ENCODE measurements around the gene SF3B2. TPM values are rescaled to one million over a fixed set of nuclear protein-coding genes. Genes with fewer than 3 reads are reported as not detected.
"Not testable (repeated sequence)": the region's sequence is repeated elsewhere in the genome, so short reads cannot be mapped to it uniquely, and the experiment has no call there.

SF3B2 gene
- total RNA-seq, 2 donors from 2014 or later: 209 to 254 TPM

DNA sequence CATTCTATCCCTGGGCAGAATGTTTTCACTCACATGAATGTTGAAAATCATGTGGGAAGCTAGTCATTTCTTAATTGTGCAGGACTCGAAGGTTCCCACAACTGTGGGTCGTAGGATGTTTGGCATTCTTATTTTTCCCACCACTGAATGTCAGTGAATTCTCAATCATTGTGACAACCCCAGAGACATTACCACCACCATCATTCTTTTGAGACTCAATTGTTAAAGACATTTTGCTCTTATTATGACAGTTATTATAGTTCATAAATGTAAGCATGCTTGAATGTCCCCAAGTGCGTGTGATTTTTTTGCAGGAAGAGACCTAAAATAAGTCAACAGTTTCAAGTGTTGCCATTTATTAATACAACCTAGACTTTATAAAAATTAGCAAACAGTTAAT lies 36.9 kb downstream of the SF3B2 start:
- Mint-ChIP-seq H3K36me3 (ENCODE audit: low read depth) (peaks cover 23% of the 10 kb centered on the region), H3K27me3 (ENCODE audit: insufficient read depth) (no peaks in the 10 kb centered on the region)
- no peaks in the 10 kb centered on the region for H3K4me1 ChIP-seq (ENCODE audit: control insufficient read depth, insufficient read depth, low read length)

DNA sequence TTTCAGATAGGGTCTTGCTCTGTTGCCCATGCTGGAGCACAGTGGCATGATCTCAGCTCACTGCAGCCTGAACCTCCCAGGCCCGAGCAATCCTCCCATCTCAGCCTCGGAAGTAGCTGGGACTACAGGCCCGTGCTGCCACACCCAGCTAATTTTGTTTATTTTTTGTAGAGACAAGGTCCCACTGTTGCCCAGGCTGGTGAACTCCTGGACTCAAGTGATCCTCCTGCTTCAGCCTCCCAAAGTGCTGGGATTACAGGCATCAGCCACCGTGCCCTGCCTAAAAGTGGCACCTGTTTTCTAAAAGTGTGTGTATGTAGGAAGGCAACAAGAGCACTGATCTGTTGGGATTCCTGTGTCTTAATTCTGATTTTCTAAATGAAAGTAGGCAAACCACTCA lies 38.1 kb downstream of the SF3B2 start:
- H3K9me3 Mint-ChIP-seq: peaks cover 5% of the 10 kb centered on the region
- peaks cover 3% of the 10 kb centered on the region for H3K4me1 Mint-ChIP-seq
- no peaks in the 10 kb centered on the region for H3K27me3 ChIP-seq (ENCODE audit: control insufficient read depth, insufficient read depth, low read length, poor library complexity, severe bottlenecking)
- H3K27ac Mint-ChIP-seq: no peak overlapping the region
- 95 to 96% methylated on average over 4 of the region's 4 CpGs for WGBS, 2 experiments (ENCODE audit: insufficient coverage in 1 of 2, insufficient read length in 1 of 2)
- no peaks in the 10 kb centered on the region for H3K4me1 ChIP-seq (ENCODE audit: control insufficient read depth, insufficient read depth, low read length)
- H3K4me3 Mint-ChIP-seq: no peak overlapping the region
- H3K36me3 Mint-ChIP-seq (ENCODE audit: low read depth): peaks cover 23% of the 10 kb centered on the region
- H3K27me3 Mint-ChIP-seq (ENCODE audit: insufficient read depth): no peaks in the 10 kb centered on the region
- no peak overlapping the region for H3K4me3 ChIP-seq (ENCODE audit: low read length)
- H3K9me3 ChIP-seq (ENCODE audit: control insufficient read depth, low read length): peaks cover 4% of the 10 kb centered on the region
- TF ChIP-seq, protein P1, sequence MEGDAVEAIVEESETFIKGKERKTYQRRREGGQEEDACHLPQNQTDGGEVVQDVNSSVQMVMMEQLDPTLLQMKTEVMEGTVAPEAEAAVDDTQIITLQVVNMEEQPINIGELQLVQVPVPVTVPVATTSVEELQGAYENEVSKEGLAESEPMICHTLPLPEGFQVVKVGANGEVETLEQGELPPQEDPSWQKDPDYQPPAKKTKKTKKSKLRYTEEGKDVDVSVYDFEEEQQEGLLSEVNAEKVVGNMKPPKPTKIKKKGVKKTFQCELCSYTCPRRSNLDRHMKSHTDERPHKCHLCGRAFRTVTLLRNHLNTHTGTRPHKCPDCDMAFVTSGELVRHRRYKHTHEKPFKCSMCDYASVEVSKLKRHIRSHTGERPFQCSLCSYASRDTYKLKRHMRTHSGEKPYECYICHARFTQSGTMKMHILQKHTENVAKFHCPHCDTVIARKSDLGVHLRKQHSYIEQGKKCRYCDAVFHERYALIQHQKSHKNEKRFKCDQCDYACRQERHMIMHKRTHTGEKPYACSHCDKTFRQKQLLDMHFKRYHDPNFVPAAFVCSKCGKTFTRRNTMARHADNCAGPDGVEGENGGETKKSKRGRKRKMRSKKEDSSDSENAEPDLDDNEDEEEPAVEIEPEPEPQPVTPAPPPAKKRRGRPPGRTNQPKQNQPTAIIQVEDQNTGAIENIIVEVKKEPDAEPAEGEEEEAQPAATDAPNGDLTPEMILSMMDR (conservative IDR thresholded peaks at IDR 0.05): no peak
- H3K27ac ChIP-seq (ENCODE audit: low read depth, low read length): no peak overlapping the region
- H3K36me3 ChIP-seq (ENCODE audit: control insufficient read depth, insufficient read depth, low read length): peaks cover 5% of the 10 kb centered on the region
- no peak overlapping the region for H3K9ac ChIP-seq (ENCODE audit: extremely low read depth, low read length, poor library complexity, severe bottlenecking)
- DNase-seq: no peak

More for the DNA sequence above, 36.9 kb downstream of the SF3B2 start:
- 83 to 97% methylated on average over 1 to 3 of the region's 3 CpGs for WGBS, 2 experiments (ENCODE audit: insufficient coverage in 1 of 2, insufficient read length in 1 of 2)
- Histone ChIP-seq H3K36me3 (ENCODE audit: control insufficient read depth, insufficient read depth, low read length) (peaks cover 5% of the 10 kb centered on the region), H3K9ac (ENCODE audit: extremely low read depth, low read length, poor library complexity, severe bottlenecking) (no peak overlapping the region), H3K27ac (ENCODE audit: low read depth, low read length) (no peak overlapping the region), H3K4me3 (ENCODE audit: low read length) (no peak overlapping the region), H3K27me3 (ENCODE audit: control insufficient read depth, insufficient read depth, low read length, poor library complexity, severe bottlenecking) (no peaks in the 10 kb centered on the region), H3K9me3 (ENCODE audit: control insufficient read depth, low read length) (peaks cover 4% of the 10 kb centered on the region)
- Mint-ChIP-seq H3K4me1 (peaks cover 11% of the 10 kb centered on the region), H3K4me3 (no peak overlapping the region), H3K9me3 (peaks cover 5% of the 10 kb centered on the region), H3K27ac (no peak overlapping the region)
- TF ChIP-seq, protein P1 (conservative IDR thresholded peaks at IDR 0.05): no peak
- no peak for DNase-seq

DNA sequence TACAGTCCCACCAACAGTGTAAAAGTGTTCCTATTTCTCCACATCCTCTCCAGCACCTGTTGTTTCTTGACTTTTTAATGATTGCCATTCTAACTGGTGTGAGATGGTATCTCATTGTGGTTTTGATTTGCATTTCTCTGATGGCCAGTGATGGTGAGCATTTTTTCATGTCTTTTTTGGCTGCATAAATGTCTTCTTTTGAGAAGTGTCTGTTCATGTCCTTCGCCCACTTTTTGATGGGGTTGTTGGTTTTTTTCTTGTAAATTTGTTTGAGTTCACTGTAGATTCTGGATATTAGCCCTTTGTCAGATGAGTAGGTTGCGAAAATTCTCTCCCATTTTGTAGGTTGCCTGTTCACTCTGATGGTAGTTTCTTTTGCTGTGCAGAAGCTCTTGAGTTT lies 40.0 kb downstream of the SF3B2 start:
- not testable (repeated sequence) for H3K27me3 ChIP-seq (ENCODE audit: control insufficient read depth, insufficient read depth, low read length, poor library complexity, severe bottlenecking); H3K4me3 ChIP-seq (ENCODE audit: low read length); DNase-seq; H3K4me1 Mint-ChIP-seq; H3K9ac ChIP-seq (ENCODE audit: extremely low read depth, low read length, poor library complexity, severe bottlenecking); H3K4me1 ChIP-seq (ENCODE audit: control insufficient read depth, insufficient read depth, low read length); H3K9me3 ChIP-seq (ENCODE audit: control insufficient read depth, low read length); H3K27ac Mint-ChIP-seq; H3K9me3 Mint-ChIP-seq; H3K27ac ChIP-seq (ENCODE audit: low read depth, low read length); H3K27me3 Mint-ChIP-seq (ENCODE audit: insufficient read depth); H3K36me3 ChIP-seq (ENCODE audit: control insufficient read depth, insufficient read depth, low read length); H3K4me3 Mint-ChIP-seq
- peaks cover 23% of the 10 kb centered on the region for H3K36me3 Mint-ChIP-seq (ENCODE audit: low read depth)
- no CpG with 5 or more reads among the region's 2 CpGs for WGBS, 2 experiments (ENCODE audit: insufficient coverage in 1 of 2, insufficient read length in 1 of 2)

DNA sequence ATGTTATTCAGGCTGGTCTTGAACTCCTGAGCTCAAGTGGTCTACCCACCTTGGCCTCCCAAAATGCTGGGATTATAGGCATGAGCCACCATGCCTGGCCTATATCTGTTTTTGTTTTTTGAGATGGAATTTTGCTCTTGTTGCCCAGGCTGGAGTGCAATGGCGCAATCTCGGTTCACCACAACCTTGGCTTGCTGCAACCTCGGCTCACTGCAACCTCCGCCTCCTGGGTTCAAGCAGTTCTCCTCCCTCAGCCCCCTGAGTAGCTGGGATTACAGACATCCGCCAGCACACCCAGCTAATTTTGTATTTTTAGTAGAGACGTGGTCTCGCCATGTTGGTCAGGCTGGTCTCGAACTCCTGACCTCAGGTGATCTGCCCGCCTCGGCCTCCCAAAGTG lies 47.6 kb downstream of the SF3B2 start:
- H3K27ac ChIP-seq (ENCODE audit: low read depth, low read length); H3K27me3 Mint-ChIP-seq (ENCODE audit: insufficient read depth); DNase-seq; H3K4me1 Mint-ChIP-seq; H3K27me3 ChIP-seq (ENCODE audit: control insufficient read depth, insufficient read depth, low read length, poor library complexity, severe bottlenecking); H3K9me3 Mint-ChIP-seq; H3K27ac Mint-ChIP-seq; H3K36me3 ChIP-seq (ENCODE audit: control insufficient read depth, insufficient read depth, low read length); H3K4me3 Mint-ChIP-seq; H3K36me3 Mint-ChIP-seq (ENCODE audit: low read depth); H3K9ac ChIP-seq (ENCODE audit: extremely low read depth, low read length, poor library complexity, severe bottlenecking); H3K4me3 ChIP-seq (ENCODE audit: low read length); H3K9me3 ChIP-seq (ENCODE audit: control insufficient read depth, low read length); H3K4me1 ChIP-seq (ENCODE audit: control insufficient read depth, insufficient read depth, low read length): not testable (repeated sequence)
- WGBS, 2 experiments (ENCODE audit: insufficient coverage in 1 of 2, insufficient read length in 1 of 2): 96 to 97% methylated on average over 10 of the region's 10 CpGs
